GM18519 (cell line): ENCODE data around the gene CIZ1.

Experiments used
- ATAC-seq: cut with Tn5 transposase; IDR thresholded peaks from one replicate; pipeline ENCODE4 v1.9.1; 2021; ENCODE audit warnings: mild to moderate bottlenecking, moderate library complexity; ENCODE audit not compliant: unreplicated experiment, low FRiP score

The CIZ1 gene

DNA sequence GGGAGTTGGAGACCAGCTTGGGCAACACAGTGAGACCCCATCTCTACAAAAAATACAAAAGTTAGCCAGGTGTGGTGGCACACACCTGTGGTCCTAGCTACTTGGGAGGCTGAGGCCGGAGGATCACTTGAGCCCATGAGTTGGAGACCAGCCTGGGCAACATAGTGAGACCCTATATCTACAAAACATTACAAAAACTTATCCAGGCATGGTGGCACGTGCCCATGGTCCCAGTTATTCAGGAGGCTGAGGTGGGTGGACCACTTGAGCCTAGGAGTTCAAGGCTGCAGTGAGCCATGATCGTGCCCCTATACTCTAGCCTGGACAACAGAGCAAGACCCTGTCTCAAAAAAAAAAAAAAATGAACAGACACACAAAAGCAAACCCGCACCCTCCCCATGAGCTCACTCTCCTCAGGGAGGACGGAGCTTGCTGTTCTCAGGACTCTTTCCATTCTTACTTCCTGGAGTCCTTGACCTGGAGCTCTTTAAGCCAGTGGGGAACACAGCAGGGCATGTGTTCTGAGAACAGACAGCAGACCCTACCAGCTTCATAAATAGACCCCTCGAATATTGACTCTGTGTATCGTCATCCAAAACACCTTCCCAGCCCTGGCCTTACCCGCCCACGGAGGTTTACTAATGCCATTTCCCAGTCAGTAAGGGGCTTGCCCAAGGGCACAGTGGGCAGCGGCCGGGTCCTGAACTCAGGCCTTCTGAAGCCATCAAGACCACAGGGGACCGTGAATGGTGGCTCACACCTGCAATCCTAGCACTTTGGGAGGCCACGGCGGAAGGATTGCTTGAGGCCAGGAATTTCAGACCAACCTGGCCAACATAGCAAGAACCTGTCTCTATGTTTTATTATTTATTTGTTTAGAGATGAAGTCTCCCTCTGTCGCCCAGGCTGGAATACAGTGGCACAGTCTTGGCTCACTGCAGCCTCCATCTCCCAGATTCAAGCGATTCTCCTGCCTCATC lies 75.0 kb downstream of the CIZ1 start:
- no peak for ATAC-seq
